HG02642 (cell line): ENCODE results near the gene DZIP1.
"Not testable (repeated sequence)": the region's sequence is repeated elsewhere in the genome, so short reads cannot be mapped to it uniquely, and the experiment has no call there.

Source experiments
- ATAC-seq: cut with Tn5 transposase; IDR thresholded peaks from one replicate; pipeline ENCODE4 v1.9.1; 2021; ENCODE audit warnings: mild to moderate bottlenecking; ENCODE audit not compliant: unreplicated experiment, poor library complexity

Gene DZIP1, protein sequence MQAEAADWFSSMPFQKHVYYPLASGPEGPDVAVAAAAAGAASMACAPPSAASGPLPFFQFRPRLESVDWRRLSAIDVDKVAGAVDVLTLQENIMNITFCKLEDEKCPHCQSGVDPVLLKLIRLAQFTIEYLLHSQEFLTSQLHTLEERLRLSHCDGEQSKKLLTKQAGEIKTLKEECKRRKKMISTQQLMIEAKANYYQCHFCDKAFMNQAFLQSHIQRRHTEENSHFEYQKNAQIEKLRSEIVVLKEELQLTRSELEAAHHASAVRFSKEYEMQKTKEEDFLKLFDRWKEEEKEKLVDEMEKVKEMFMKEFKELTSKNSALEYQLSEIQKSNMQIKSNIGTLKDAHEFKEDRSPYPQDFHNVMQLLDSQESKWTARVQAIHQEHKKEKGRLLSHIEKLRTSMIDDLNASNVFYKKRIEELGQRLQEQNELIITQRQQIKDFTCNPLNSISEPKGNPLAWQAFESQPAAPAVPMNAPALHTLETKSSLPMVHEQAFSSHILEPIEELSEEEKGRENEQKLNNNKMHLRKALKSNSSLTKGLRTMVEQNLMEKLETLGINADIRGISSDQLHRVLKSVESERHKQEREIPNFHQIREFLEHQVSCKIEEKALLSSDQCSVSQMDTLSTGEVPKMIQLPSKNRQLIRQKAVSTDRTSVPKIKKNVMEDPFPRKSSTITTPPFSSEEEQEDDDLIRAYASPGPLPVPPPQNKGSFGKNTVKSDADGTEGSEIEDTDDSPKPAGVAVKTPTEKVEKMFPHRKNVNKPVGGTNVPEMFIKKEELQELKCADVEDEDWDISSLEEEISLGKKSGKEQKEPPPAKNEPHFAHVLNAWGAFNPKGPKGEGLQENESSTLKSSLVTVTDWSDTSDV

DNA sequence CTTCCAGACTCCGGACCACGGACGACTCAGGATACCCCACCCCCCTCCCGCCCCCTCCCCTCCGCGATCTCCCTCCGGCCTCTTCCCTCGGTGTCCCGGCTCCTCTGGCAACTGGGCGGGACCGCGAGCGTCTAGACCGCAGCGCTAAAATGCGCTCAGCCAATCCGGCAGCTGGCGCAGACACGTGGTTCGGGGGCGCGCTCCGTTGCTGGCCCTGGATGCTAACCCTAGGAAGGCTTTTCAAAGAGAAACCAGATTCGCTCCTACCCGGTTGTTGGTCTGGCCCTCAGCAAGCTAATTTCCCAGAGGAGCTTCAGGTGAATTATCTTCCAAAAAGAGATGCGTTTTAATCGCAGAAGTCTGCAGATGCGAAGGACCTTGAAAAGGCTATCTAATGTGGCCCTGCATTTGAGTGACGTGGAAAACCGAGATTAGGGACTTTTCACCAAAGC is at the start of gene DZIP1:
Gene DZIP1 (minus strand): TSS at position 106 of the 452 bp plus-strand sequence. CDS start 2,677 bp downstream, outside the sequence.
- peak; percentile 85 for ATAC-seq

DNA sequence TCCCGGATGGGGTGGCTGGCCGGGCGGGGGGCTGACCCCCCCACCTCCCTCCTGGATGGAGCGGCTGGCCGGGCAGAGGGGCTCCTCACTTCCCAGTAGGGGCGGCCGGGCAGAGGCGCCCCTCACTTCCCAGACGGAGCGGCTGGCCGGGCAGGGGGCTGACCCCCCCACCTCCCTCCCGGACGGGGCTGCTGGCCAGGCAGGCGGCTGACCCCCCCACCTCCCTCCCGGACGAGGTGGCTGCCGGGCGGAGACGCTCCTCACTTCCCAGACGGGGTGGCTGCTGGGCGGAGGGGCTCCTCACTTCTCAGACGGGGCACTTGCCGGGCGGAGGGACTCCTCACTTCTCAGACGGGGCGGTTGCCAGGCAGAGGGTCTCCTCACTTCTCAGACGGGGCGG is 46.5 kb upstream of the DZIP1 start:
- ATAC-seq, result not testable (repeated sequence)

GRCh38 chr13:95689582-95689926 is 45.0 kb upstream of the DZIP1 start:
- ATAC-seq, result no peak

DNA sequence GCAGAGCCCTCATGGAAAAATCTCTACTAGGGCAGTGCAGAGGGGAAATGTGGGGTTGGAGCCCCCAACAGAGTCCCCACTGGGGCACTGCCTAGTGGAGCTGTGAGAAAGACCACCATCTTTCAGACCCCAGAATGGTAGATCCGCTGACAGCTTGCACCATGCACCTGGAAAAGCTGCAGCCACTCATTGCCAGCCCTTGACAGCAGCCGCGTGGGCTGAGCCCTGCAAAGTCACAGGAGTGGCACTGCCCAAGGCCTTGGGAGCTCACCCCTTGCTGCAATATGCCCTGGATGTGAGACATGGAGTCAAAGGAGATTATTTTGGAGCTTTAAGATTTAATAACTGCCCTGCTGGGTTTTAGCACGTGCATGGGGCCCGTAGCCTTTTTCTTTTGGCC is 40.5 kb upstream of the DZIP1 start:
- ATAC-seq, result not testable (repeated sequence)

DNA sequence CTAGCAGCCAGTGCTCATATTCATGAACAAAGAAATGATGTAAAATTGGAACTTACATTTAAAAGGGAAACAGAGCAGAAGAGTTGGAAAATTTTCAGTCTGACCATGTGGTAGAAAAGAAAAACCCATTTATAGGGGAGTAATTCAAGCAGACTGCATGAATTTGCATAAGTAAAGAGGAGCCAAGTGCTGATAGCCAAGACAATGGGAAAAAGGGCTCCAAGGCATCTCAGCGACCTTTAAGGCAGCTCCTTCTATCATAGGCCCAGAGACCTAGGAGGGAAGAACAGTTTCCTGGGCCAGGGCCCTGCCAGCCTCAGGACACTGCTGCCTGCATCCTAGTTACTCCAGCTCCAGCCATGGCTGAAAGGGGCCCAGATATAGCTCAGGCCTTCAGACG is 39.9 kb upstream of the DZIP1 start:
- ATAC-seq, result no peak

DNA sequence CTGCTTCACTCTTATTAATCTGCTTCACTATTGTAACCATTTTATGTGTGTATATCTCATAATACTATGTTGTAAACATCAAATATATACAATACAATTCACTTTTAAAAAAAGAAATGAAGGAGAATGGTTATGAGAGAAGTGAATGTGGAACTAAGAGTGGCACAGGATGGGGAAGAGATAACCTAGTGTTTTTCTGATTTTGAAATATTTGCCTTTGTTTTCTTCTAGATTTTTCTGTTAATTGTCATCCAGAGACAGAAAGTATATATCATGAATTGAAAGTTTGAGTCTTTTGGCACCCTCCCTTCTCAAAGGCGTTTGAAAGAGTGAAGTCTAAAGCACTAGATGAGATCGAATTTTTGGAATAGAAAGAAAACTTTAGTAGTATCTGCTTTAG is 35.2 kb upstream of the DZIP1 start:
- ATAC-seq, result no peak

- no peak for ATAC-seq
Observed at GRCh38 chr13:95678967-95679366, 34.5 kb upstream of the DZIP1 start.

GRCh38 chr13:95677564-95678266 is 33.2 kb upstream of the DZIP1 start:
- no peak for ATAC-seq

GRCh38 chr13:95676762-95677563 is 32.5 kb upstream of the DZIP1 start, which contains the start of gene DNAJC3:
Gene DNAJC3, plus strand, starts transcription at chr13:95677139. Its CDS starts 117 bp downstream, at chr13:95677256.
- ATAC-seq, result peak; percentile 95

DNA sequence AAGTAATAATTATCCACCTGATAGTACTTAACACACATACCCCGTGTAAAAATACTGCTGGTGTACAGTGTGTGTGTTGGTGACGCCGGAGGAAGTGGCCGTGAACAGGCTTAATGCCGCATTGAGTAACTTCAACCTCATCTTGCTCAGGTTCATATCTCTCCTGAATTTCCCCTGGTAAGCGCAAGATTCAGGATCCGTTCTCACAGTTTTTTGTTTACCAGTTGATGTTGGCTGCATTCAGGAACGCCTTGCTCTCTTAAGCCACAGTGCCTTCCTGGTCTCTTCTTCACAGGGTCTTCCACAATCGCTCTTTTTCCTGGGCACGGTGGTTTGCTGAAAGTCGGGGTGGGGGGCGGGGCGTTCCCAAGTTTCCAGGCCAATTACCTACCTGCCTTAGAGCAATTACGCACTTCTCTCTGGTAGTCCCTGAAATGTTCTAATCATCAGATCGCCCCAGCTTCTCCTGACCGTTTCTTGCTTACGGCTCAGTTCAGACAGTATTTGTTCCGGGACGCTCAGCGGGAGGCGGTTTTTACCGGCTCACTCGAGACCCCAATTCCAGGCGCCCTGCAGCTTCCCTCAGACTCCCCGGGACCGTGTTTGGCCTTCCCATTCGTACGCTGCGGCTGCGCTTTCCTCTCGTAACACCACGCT is 31.7 kb upstream of the DZIP1 start:
- ATAC-seq, result peak; percentile 14

DNA sequence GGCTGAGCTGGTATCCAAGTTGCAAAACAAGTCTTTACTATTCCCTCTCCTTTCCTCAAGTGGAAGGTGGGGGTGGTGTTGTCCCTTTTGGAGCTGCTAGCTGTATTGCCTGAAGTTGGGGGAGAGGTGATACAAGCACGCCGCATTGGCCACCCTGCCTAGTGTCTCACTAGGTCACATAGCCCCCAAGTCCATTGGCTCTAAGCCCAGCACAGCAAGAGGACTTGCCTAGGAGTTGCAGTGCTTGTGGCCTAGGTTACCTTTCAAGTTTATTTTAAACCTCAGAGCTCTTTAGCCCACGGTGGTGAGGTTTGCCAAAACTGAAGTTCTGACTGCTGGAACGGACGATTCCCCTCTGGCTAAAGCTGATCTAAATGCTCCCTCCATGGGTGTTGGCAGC is 27.1 kb upstream of the DZIP1 start:
- no peak for ATAC-seq

- not testable (repeated sequence) for ATAC-seq
Observed at GRCh38 chr13:95667235-95667634, 22.7 kb upstream of the DZIP1 start.

DNA sequence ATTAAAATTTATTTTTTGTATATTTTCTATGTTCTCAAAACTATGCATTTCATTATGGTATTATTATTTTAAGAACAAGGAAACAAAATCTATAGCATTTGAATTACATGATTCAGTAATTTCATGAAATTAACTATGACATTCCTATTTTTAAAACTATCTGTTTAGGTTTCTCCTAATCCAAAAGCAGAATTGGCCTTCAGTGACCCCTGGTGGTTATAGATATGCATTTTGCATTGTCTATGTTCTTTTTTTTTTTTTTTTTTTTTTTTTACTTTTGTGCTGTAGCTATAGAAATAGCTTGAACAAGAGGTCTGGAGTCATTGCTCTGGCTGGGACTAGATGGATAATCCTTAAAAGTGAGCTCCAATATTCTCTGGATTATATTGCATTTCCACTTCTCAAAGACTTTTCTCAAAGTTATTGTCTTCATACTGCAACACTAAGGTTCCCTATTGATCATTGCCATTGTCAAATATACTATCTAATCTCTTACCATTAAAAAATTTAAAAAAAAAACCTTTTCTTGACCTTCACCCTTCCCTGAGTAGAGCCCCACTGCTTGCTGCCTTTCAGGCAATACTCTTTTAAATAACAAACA is 16.6 kb upstream of the DZIP1 start:
- ATAC-seq, result no peak

- no peak for ATAC-seq
Observed at GRCh38 chr13:95659500-95659899, 15.0 kb upstream of the DZIP1 start.

GRCh38 chr13:95656386-95657015 is 12.0 kb upstream of the DZIP1 start:
- no peak for ATAC-seq

GRCh38 chr13:95652821-95653220 is 8.3 kb upstream of the DZIP1 start:
- no peak for ATAC-seq

- no peak for ATAC-seq
Observed at GRCh38 chr13:95652244-95652764, 7.8 kb upstream of the DZIP1 start.

DNA sequence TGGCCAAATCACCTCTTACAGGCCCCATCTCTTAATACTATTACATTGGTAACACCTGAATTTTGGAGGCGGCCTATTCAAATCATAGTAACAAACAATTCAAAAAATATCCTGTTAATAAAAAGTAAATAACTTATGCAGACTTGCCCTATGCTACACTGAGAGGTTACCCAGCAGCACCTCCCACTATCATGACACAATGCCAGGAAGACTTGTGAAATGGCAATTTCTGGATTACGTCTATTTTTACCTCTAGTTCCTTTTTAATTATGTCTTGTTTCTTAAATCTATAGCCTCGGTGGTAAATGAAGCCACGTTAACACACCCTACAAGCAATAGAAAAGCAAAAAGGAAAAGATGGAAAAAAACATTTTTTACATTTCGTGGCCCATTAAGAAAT is 6.2 kb upstream of the DZIP1 start:
- ATAC-seq, result no peak
